HEK293 (cell line): ENCODE data around the gene NCOA7.

Source experiments
- GFI1B ChIP-seq: fragments of 450-650 bp; formaldehyde crosslinking; IDR thresholded peaks from 2 replicates; pipeline ENCODE4 v1.5.1; 2016; ENCODE audit warnings: missing biosample characterization, missing genetic modification characterization
- KLF1 ChIP-seq: fragments of 450-650 bp; formaldehyde crosslinking; IDR thresholded peaks from 2 replicates; pipeline ENCODE4 v1.5.1; 2016; ENCODE audit warnings: missing biosample characterization, missing genetic modification characterization
- KLF16 ChIP-seq: fragments of 450-650 bp; formaldehyde crosslinking; IDR thresholded peaks from 2 replicates; pipeline ENCODE4 v1.5.1; 2017; ENCODE audit warnings: missing biosample characterization, missing genetic modification characterization
- OSR2 ChIP-seq: fragments of 450-650 bp; formaldehyde crosslinking; IDR thresholded peaks from 2 replicates; pipeline ENCODE4 v1.5.1; 2016; ENCODE audit warnings: missing biosample characterization, missing genetic modification characterization
- PBX3 ChIP-seq: sonication (generic); formaldehyde crosslinking; IDR thresholded peaks from 2 replicates; pipeline ENCODE4 v1.8.1; 2022; ENCODE audit warnings: mild to moderate bottlenecking, moderate library complexity, missing genetic modification reagents
- PRDM6 ChIP-seq: fragments of 450-650 bp; formaldehyde crosslinking; IDR thresholded peaks from 2 replicates; pipeline ENCODE4 v1.5.1; 2017; ENCODE audit warnings: missing biosample characterization, missing genetic modification characterization
- REST ChIP-seq: fragments of 450-650 bp; formaldehyde crosslinking; IDR thresholded peaks from 2 replicates; pipeline ENCODE4 v1.5.1; 2016; ENCODE audit warnings: missing biosample characterization, missing genetic modification characterization
- SALL2 ChIP-seq: fragments of 450-650 bp; formaldehyde crosslinking; IDR thresholded peaks from 2 replicates; pipeline ENCODE4 v1.5.0; 2017; ENCODE audit warnings: missing biosample characterization, mild to moderate bottlenecking, missing genetic modification characterization, borderline replicate concordance
- SP7 ChIP-seq: fragments of 450-650 bp; formaldehyde crosslinking; IDR thresholded peaks from 2 replicates; pipeline ENCODE4 v1.5.1; 2016; ENCODE audit warnings: missing biosample characterization, missing genetic modification characterization
- WT1 ChIP-seq: fragments of 450-650 bp; formaldehyde crosslinking; IDR thresholded peaks from 2 replicates; pipeline ENCODE4 v1.5.1; 2016; ENCODE audit warnings: missing biosample characterization, missing genetic modification characterization
- YY1 ChIP-seq: fragments of 450-650 bp; formaldehyde crosslinking; IDR thresholded peaks from 2 replicates; pipeline ENCODE4 v1.5.1; 2018; ENCODE audit warnings: missing biosample characterization, missing genetic modification characterization
- ZBTB21 ChIP-seq: fragments of 450-650 bp; formaldehyde crosslinking; IDR thresholded peaks from 2 replicates; pipeline ENCODE4 v1.5.1; 2017; ENCODE audit warnings: missing biosample characterization, missing genetic modification characterization
- ZBTB48 ChIP-seq: fragments of 450-650 bp; formaldehyde crosslinking; IDR thresholded peaks from 2 replicates; pipeline ENCODE4 v1.5.1; 2016; ENCODE audit warnings: missing biosample characterization, missing genetic modification characterization
- ZEB2 ChIP-seq: fragments of 450-650 bp; formaldehyde crosslinking; IDR thresholded peaks from 2 replicates; pipeline ENCODE4 v1.5.1; 2016; ENCODE audit warnings: missing biosample characterization, missing genetic modification characterization
- ZFHX2 ChIP-seq: fragments of 450-650 bp; formaldehyde crosslinking; conservative IDR thresholded peaks from 2 replicates; pipeline ENCODE4 v1.5.1; 2016; ENCODE audit warnings: missing biosample characterization, missing genetic modification characterization
- ZNF140 ChIP-seq: fragments of 450-650 bp; formaldehyde crosslinking; IDR thresholded peaks from 2 replicates; pipeline ENCODE4 v1.5.1; 2016; ENCODE audit warnings: missing biosample characterization, missing genetic modification characterization
- ZNF16 ChIP-seq: fragments of 450-650 bp; formaldehyde crosslinking; IDR thresholded peaks from 2 replicates; pipeline ENCODE4 v1.5.1; 2016; ENCODE audit warnings: low read depth, missing biosample characterization, missing genetic modification characterization
- ZNF18 ChIP-seq: fragments of 450-650 bp; formaldehyde crosslinking; IDR thresholded peaks from 2 replicates; pipeline ENCODE4 v1.5.1; 2016; ENCODE audit warnings: missing biosample characterization, missing genetic modification characterization
- ZNF239 ChIP-seq: fragments of 450-650 bp; formaldehyde crosslinking; IDR thresholded peaks from 2 replicates; pipeline ENCODE4 v1.5.1; 2016; ENCODE audit warnings: missing biosample characterization, missing genetic modification characterization
- ZNF248 ChIP-seq: fragments of 450-650 bp; formaldehyde crosslinking; IDR thresholded peaks from 2 replicates; pipeline ENCODE4 v1.5.1; 2017; ENCODE audit warnings: missing biosample characterization, missing genetic modification characterization
- ZNF335 ChIP-seq: fragments of 450-650 bp; formaldehyde crosslinking; conservative IDR thresholded peaks from 2 replicates; pipeline ENCODE4 v1.5.1; 2016; ENCODE audit warnings: missing biosample characterization, missing genetic modification characterization
- ZNF366 ChIP-seq: fragments of 450-650 bp; formaldehyde crosslinking; conservative IDR thresholded peaks from 2 replicates; pipeline ENCODE4 v1.5.1; 2016; ENCODE audit warnings: missing biosample characterization, missing genetic modification characterization
- ZNF394 ChIP-seq: fragments of 450-650 bp; formaldehyde crosslinking; IDR thresholded peaks from 2 replicates; pipeline ENCODE4 v1.5.1; 2016; ENCODE audit warnings: missing biosample characterization, missing genetic modification characterization, mild to moderate bottlenecking, moderate library complexity, borderline replicate concordance
- ZNF580 ChIP-seq: fragments of 450-650 bp; formaldehyde crosslinking; IDR thresholded peaks from 2 replicates; pipeline ENCODE4 v1.5.1; 2016; ENCODE audit warnings: missing biosample characterization, missing genetic modification characterization
- ZNF610 ChIP-seq: fragments of 450-650 bp; formaldehyde crosslinking; IDR thresholded peaks from 2 replicates; pipeline ENCODE4 v1.5.1; 2016; ENCODE audit warnings: missing biosample characterization, missing genetic modification characterization, borderline replicate concordance
- ZNF623 ChIP-seq: fragments of 450-650 bp; formaldehyde crosslinking; IDR thresholded peaks from 2 replicates; pipeline ENCODE4 v1.5.1; 2016; ENCODE audit warnings: missing biosample characterization, missing genetic modification characterization
- ZNF629 ChIP-seq: fragments of 450-650 bp; formaldehyde crosslinking; IDR thresholded peaks from 2 replicates; pipeline ENCODE4 v1.5.1; 2017; ENCODE audit warnings: missing biosample characterization, missing genetic modification characterization
- ZNF747 ChIP-seq: fragments of 450-650 bp; formaldehyde crosslinking; IDR thresholded peaks from 2 replicates; pipeline ENCODE4 v1.5.1; 2016; ENCODE audit warnings: missing biosample characterization, missing genetic modification characterization
- ZNF76 ChIP-seq: fragments of 450-650 bp; formaldehyde crosslinking; IDR thresholded peaks from 2 replicates; pipeline ENCODE4; 2016; ENCODE audit warnings: low read depth, missing biosample characterization, missing genetic modification characterization, borderline replicate concordance
- ZNF791 ChIP-seq: fragments of 450-650 bp; formaldehyde crosslinking; IDR thresholded peaks from 2 replicates; pipeline ENCODE4 v1.5.1; 2016; ENCODE audit warnings: missing biosample characterization, missing genetic modification characterization
- ZSCAN5A ChIP-seq: fragments of 450-650 bp; formaldehyde crosslinking; IDR thresholded peaks from 2 replicates; pipeline ENCODE4 v1.5.1; 2016; ENCODE audit warnings: missing biosample characterization, missing genetic modification characterization

NCOA7 gene

DNA sequence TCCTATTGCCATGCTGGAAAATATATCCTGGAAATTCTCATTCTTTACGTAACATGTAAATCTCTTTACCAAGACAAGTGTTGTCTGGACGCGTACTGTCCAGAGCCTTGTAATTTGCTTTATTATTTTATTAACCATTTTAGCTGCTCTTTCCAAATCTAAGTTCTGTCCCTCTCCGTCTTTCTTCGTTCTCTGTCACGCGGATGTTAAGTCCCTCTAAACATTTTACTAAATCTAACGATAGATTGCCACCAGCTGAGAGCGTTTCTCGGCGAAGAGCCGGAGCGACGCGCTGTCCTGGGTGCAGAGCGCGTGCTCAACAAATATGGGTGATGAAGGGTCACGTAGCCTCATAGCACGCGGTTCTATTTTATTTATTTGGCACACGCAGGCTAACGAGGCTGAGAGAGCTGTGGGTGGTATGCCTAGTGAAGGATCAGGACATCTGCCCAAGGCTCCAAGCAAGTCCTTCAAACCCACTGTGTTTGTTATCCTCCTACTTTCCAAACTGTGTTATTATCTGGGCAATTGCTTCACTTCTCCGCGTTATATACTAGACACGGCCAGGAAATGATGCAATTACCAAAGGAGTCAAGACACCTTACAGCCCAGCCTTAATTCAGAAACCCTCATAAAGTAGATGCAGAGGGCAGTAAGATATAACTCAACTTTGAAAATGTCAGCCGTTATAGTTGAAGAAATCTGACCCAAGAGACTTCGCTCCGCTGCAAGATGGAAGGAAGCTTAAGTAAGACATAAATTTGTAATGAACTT lies 10.0 kb upstream of the NCOA7 start (continued):
- TF ChIP-seq KLF16 (tag by site-specific recombination): peak; percentile 73
- TF ChIP-seq ZNF335 (tag by site-specific recombination): peak; percentile 78
- no peak for TF ChIP-seq OSR2
- TF ChIP-seq ZNF629 (tag by site-specific recombination): peak; percentile 77
- TF ChIP-seq PBX3 (CRISPR knock-in tag): no peak
- peak; percentile 30; the same call in 1 of the 2 replicates for TF ChIP-seq ZNF610 (tag by site-specific recombination)
- TF ChIP-seq ZNF580 (tag by site-specific recombination): no peak
- TF ChIP-seq ZNF248 (tag by site-specific recombination): no peak
- no peak for TF ChIP-seq SALL2
- TF ChIP-seq WT1 (tag by site-specific recombination): 0 out of 2 replicates have a peak, but pooled peaks have one; percentile 22
- peak; percentile 81 for TF ChIP-seq ZEB2 (tag by site-specific recombination)
- TF ChIP-seq ZNF394 (tag by site-specific recombination): 0 out of 2 replicates have a peak, but pooled peaks have one; percentile 27
- peak; percentile 77; the same call in 1 of the 2 replicates for TF ChIP-seq ZBTB48
- TF ChIP-seq ZBTB21: peak; percentile 68; the same call in 1 of the 2 replicates
- no peak for TF ChIP-seq ZNF791 (tag by site-specific recombination)
- TF ChIP-seq ZNF18 (tag by site-specific recombination): no peak
- TF ChIP-seq ZSCAN5A (tag by site-specific recombination): no peak; the same call in 1 of the 2 replicates
- TF ChIP-seq ZFHX2 (tag by site-specific recombination): peak; percentile 86
- peak; percentile 34 for TF ChIP-seq ZNF76
- TF ChIP-seq REST (tag by site-specific recombination): peak; percentile 39
- TF ChIP-seq ZNF366 (tag by site-specific recombination): peak; percentile 71
- peak; percentile 50; the same call in 1 of the 2 replicates for TF ChIP-seq PRDM6 (tag by site-specific recombination)
- peak; percentile 80; the same call in 1 of the 2 replicates for TF ChIP-seq ZNF239 (tag by site-specific recombination)
- no peak for TF ChIP-seq ZNF747
- peak; percentile 51; the same call in 1 of the 2 replicates for TF ChIP-seq YY1
- no peak for TF ChIP-seq GFI1B (tag by site-specific recombination)
- TF ChIP-seq ZNF623: no peak
- 0 out of 2 replicates have a peak, but pooled peaks have one; percentile 5 for TF ChIP-seq KLF1 (tag by site-specific recombination)
- peak; percentile 90 for TF ChIP-seq SP7 (tag by site-specific recombination)
- TF ChIP-seq ZNF16 (tag by site-specific recombination): no peak
- no peak for TF ChIP-seq ZNF140 (tag by site-specific recombination)
